Activated CD4-positive, alpha-beta T cell treated with anti-CD3 and anti-CD28 coated beads, Interleukin-2, Interleukin-6, amounts not matched to agents 100 ng/mL and 50 ng/mL, durations not matched to agents 16 hours and 8 hours (primary cell): ENCODE measurements around the gene OR2T1.
"Not testable (repeated sequence)": the region's sequence is repeated elsewhere in the genome, so short reads cannot be mapped to it uniquely, and the experiment has no call there.

Source experiments
- DNase-seq: peaks from one replicate; pipeline ENCODE4 v3.0.0-alpha.2; 2020

The OR2T1 gene

DNA sequence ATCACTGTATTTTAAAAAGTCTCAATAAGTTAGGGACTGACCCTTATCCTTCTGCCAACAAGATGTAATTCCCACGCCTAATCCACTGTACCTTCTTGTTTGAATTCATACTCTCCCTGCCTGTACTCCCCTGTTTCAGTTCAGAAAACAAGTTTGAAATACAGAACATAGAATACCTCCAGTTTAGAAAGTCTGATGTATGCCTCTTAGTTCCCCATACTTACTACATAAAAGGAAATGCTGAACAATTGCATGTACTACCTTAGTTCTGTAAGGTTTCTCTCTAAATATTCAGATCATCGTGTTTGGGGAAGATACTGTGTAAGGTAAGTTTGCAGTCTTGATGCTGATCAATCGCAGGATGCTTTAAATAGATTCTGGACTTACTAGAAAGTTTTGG is 33.5 kb downstream of the OR2T1 start:
- not testable (repeated sequence) for DNase-seq

DNA sequence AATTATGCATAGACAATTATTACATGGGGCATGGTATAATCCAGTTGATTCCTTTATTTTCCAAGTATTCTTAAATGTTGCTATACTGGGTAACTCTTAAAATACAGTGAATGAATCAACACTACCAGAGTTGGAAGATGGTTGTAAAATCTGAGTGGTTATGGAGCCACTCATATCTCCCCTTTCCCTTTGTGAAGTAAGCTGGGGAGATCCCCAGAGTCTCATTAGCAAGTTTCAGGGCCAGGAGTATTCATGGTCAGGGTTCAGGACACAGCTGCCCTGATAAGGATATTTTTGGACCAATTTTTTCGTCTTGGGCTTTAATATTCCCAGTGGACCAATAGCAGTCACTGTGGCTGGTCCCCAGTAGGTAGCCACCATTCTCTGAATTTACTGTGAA is 35.8 kb downstream of the OR2T1 start:
- not testable (repeated sequence) for DNase-seq

DNA sequence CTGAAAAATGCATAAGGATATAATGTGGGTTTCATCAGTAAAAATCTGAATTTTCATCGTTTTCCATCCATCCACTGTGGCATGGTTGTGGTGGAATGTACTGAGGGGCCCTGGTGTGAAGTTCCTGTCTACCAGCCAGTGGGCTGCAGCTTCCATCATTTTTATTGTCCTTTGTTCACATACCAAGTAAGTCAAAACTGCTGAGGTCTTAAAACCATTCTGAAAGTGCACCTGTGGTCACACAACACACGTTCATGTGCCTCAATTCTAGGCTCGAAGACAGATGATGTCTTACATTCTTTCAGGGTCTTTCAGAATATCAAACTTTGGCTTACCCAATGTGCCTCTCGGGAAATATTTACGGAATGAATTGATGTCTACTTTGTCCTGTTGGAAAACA is 36.4 kb downstream of the OR2T1 start:
- DNase-seq = not testable (repeated sequence)

DNA sequence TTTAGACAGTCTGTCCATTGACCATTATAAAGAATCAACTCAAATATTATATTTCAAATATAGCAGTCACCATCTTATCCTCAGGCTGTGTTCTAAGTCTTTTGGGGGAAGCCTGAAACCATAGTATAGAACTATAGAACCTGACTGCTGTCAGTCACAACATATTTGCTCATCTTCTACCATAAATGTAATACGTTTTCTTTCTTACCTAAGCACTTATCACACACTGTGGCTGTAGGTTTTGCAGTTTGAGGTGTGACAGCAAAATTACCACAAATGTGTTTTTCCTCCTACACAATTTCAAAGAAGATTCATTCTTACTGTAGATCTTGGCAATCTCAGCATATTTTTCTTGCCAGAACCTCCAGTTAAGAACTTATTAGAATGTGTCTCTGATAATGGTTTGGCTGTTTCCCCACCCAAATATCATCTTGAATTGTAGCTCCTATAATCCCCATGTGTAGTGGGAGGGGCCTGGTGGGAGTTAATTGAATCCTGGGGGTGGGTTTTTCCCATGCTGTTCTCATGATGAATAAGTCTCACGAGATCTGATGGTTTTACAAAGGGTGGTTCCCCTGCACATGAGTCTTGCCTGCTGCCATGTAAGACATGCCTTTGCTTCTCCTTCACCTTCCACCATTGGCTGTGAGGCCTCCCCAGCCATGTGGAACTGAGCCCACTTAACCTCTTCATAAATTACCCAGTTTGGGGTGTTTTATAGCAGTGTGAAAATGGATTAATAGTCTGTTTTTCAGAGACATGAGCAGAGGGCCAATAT is 39.8 kb downstream of the OR2T1 start:
- not testable (repeated sequence) for DNase-seq

DNA sequence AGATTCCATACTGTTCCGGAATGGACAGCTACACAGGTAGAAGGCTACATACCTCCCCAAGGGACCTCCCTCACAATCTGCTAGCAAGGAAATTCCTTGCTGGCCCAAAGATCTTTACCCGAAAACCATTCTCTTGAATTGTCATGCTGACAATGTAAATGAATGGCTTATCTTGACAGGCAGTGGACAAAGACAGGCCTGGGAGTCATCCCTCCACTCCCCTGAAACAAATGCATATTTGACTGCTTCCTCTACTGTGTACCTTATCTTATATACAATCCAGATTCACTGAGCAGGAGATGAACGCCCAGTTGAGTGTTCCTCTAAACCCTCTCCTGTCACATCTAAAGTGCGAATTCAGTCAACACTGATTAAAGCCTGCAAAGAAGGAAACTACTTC is 41.8 kb downstream of the OR2T1 start:
- DNase-seq = not testable (repeated sequence)

DNA sequence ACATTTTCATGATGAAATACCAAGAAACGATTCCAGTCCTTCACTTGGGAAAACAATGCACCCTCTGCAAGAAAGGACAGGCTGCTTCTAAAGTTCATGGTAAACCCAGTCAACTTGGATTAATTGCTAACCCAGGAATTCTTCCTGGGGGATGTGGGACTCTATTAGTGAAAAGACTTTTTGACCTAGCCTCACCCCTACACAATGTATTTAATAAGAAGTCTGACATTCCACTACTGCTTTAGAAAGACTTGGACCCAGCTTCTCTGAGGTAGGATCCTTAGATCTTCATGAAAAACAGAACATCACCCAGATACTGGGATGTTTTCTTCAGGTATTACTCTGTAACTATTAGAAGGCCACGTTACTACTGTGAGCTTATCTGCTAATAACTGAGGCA is 42.6 kb downstream of the OR2T1 start, which contains the start of gene OR2T2:
TSS of gene OR2T2 (plus strand) at position 239 of the 400 bp plus-strand sequence. CDS start 7,161 bp downstream, outside the sequence.
- DNase-seq = not testable (repeated sequence)

DNA sequence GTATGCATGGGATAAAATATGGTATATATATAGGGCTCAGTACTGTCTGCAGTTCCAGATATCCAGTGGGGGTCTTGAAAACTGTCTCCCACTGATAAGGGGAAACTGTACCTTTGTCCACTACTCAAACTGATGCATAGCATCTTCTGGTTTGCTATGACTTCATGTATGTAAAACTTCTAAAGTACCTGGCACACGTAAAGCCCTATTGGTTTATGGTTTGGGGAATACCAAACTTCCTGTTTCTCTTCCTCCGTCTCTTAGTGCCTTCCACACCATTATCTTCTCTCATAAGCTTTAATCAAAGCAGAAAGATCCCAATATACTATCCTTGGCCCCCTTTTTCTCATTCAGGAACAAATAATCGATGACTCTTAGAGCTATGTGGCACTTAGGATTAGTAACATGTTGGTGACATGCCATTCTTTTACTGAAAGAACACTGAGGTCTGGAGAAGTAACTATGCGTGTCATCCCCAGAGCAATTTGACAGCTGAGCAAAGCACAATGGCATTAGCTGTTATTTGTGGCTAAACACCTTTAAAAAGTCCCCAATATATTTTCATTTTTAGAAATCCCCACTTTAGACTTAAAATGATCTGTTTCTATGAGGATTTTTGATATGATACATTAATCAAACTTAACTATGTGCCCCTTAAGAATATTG is 45.7 kb downstream of the OR2T1 start:
- DNase-seq = not testable (repeated sequence)

DNA sequence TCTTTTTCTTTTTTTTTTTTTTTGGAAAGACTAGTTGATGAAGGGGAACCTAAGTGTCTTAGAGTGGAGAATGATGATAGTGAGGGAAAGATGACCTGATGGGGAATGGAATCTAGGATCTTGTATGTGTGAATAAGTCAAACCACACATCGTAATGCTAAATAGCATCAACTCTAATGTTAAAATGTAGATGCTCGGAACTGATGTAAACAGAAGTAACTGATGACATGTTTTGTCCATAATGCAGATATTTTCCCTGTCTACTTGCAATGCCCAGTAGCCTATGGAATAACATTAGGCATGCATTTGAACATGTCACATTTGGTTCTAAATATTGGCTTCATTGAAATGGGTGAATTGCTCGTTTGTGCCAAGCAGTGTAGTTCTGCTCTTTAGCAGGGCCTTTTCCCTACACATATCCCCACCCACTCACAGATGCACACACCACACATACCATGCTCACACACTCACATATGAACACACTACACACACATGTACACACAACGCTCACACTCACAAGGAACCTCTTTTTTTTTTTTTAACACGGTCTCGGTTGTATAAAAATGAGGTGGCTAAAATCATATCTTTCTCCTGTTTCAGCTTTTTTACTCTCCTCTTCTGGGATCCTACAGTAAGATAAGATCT is 47.1 kb downstream of the OR2T1 start:
- DNase-seq = not testable (repeated sequence)

DNA sequence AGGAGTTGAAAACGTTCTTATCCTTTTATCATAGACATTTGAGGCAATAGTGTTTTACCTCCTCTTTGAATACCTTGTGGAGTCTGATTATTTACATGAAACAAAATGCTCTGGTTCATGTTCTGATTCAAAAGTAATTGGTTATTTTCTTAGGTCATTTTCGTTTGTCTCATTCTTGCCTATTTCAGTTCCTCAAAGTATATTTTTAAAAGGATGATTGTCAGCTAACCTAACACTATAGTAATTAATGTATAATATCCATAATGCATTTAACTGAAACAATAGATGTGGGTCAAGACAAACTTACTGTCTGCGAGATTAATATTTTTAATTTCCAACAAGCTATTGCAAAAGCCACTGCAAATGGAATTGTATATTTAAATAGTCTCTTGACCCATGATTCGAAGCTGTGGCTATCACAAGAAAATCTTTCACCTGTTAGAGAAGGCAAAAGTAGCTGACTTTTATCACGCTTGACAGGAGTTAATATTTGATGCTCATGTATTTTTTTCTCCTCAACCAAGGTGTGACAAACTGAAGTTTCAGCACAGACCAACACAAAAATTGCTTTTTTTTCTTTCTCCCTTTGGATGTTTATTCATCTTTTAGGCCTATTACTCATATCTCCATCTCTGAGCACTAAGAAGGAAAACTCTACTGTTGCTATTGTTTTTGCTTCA is 47.8 kb downstream of the OR2T1 start:
- not testable (repeated sequence) for DNase-seq

DNA sequence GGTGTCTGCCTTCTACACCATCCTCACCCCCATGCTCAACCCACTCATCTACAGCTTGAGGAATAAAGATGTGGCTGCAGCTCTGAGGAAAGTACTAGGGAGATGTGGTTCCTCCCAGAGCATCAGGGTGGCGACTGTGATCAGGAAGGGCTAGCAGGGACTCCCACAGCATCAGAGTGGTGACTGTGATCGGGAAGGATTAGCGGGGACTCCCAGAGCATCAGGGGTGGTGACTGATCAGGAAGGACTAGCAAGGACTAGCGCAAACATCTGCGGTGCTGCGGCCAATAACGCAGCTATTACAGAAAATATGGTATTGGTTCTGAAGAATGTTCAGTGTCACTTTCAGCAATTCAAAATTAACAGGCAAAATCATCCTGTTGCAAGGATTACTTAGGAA is 50.8 kb downstream of the OR2T1 start:
- not testable (repeated sequence) for DNase-seq

DNA sequence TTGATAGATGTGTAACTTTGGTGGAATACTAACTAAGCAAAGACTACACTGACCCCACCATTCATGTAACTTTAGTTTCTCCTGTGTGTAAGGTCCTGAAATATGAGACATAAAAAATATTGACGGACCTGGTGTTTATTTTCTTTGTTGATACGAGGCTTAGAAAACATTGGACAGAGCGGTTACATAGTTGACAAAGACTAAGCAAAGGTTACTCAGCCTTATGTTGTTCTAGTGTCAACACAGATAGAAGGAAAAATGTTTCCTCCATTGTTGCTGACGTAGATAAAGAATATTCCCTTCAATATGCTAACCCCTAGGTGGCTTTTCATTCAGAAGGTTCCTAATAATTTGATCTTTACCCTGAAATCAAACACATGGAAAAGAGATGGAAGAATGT is 52.2 kb downstream of the OR2T1 start:
- DNase-seq = not testable (repeated sequence)

DNA sequence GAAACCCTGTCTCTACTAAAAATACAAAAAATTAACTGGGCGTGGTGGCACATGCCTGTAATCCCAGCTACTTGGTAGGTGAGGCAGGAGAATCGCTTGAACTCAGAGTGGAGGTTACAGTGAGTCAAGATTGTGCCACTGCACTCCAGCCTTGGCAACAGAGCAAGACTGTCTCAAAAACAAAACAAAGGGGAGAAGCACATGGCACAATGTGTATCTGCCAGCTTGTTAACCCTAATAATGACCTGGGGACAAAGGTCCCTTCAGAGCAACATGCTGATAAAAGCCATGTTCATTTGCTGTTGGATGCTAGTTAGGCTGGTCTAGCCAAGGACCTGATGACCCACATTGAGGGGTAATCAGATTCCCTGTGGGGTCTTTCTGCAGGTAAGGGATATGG is 53.8 kb downstream of the OR2T1 start:
- not testable (repeated sequence) for DNase-seq
